GDM1 (cell line): ENCODE measurements around the gene RNU5D-1.
A peak's percentile ranks its signal among the peaks of the same experiment; 100 is the strongest.
"Not testable (repeated sequence)": the region's sequence is repeated elsewhere in the genome, so short reads cannot be mapped to it uniquely, and the experiment has no call there.

Experiments
- DNase-seq: peaks from one replicate; lab custom pipeline; 2025; lab: John Stamatoyannopoulos, UW

RNU5D-1 gene

GRCh38 chr1:44730741-44731512 is at the start of gene RNU5D-1:
Gene RNU5D-1 (minus strand): TSS chr1:44731170.
- peak; percentile 86 for DNase-seq

DNA sequence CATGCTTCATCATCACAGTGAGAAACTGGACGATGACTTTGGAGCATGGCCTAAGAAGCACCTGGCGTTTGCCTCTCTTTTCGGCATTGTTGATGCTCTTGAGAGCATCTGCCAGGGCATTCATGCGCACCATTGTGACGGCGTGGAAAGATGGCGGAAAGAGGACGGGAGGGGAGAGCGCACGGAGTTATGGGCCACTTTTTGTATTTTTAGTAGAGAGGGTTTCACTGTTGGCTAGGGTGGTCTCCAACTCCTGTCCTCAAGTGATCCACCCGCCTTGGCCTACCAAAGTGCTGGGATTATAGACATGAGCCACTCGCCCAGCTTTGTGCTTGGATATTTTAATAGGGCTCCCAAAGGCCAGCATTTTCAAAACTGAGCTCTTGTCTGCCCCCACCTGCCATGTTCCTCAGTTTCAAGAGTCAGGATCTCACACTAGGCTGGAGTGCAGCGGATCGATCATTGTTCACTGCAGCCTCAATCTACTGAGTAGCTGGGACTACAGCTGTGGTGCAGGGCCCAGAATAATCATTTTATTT is 49.7 kb upstream of the RNU5D-1 start:
- DNase-seq: no peak

- no peak for DNase-seq
These were observed 48.0 kb upstream of the RNU5D-1 start for GRCh38 chr1:44778705-44779576.

DNA sequence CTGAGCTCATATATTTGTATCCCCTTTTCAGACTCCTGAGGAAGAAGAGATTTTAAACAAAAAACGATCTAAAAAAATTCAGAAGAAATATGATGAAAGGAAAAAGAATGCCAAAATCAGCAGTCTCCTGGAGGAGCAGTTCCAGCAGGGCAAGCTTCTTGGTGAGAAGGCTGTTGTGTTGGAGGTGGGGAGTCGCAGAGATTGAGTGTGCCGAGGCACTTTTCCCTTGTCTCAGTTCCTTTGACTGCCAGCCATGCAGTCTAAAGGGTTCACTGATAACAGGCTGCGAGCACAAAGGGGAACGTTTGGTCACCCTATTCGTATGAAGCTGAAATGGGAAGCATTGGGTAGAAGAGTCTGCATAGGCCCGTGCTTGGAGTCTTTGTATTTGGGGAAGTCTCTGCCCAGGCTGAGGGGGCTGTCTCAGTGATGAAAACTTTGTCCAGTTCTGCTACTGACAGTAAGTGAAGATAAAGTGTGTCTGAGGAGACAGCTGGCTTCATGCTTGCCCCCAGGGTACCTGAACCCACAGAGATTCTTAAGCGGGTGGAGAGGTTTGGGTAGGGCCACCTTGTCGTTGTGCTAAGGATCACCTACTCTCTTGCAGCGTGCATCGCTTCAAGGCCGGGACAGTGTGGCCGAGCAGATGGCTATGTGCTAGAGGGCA is 47.1 kb upstream of the RNU5D-1 start:
- DNase-seq: no peak

DNA sequence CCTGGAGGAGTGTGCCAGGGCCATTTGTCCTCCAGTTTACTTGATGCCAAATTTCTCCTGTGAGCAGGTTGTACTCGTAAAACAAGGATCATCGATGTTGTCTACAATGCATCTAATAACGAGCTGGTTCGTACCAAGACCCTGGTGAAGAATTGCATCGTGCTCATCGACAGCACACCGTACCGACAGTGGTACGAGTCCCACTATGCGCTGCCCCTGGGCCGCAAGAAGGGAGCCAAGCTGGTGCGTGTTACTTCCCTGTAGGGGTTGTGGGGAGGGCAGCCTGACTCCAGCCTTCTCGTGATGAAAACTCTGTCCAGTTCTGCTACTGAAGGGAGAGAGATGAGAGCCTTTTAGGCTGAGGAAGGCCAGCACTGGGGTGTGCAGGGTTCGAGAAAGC is 46.6 kb upstream of the RNU5D-1 start:
- DNase-seq: no peak

GRCh38 chr1:44776730-44777068 is 45.7 kb upstream of the RNU5D-1 start:
- DNase-seq: no peak

DNA sequence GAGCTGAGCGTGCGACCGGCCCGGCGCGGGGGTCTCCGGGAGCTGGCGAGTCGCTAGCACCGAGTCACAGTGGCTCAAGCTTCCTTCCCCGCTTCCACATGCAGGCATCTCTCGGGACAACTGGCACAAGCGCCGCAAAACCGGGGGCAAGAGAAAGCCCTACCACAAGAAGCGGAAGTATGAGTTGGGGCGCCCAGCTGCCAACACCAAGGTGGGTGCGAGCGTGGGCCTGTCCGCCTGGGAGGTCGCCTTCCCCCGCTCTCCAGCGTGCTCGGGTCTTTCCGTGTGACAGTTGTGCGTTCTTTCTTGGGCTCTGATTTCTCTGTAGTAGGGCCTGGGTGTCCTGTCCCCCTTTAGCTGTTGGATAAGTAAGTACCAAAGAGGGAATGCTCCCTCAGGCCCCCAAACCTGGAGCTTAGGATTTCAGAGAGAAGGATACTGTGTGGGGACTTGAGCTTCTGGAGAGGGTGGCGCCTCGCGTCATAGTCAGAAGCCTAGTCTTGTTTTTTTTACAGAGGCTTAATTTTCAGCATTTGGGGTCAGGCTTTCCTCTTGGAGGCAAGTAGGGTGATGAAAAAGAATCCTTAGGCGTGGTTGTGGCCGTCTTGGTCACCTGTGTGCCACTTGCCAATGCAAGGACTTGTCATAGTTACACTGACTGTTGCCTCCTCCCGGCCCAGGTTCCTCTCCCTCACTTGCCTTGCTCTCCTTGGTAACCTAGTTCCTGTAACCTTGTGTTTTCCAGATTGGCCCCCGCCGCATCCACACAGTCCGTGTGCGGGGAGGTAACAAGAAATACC is 45.2 kb upstream of the RNU5D-1 start:
- no peak for DNase-seq

GRCh38 chr1:44775078-44775929 is 44.3 kb upstream of the RNU5D-1 start, which contains the start of gene RPS8:
Gene RPS8 (plus strand): TSS chr1:44775540. CDS start chr1:44775597, 57 bp downstream.
- DNase-seq: peak; percentile 90

- DNase-seq: not testable (repeated sequence)
These were observed 35.5 kb upstream of the RNU5D-1 start for GRCh38 chr1:44766421-44766820.

- no peak for DNase-seq
These were observed 29.9 kb upstream of the RNU5D-1 start for GRCh38 chr1:44760876-44761275.

DNA sequence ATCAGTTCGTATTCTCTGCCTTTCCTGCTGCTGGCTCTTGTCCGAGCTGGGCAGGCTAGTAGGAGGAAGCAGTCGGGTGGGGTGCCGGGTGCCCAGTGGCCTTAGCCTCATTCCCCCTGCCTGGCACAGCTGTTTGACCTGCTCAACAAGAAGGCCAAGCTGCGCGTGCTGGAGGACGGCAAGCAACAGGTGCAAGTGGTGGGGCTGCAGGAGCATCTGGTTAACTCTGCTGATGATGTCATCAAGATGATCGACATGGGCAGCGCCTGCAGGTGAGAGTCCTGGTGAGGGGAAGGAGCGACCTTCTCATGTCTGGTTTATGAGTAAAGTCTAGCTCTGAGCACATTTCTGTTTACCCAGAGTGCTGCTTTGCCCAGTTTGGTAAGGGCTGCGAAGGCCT is 28.1 kb upstream of the RNU5D-1 start:
- no peak for DNase-seq

GRCh38 chr1:44757420-44757819 is 26.4 kb upstream of the RNU5D-1 start:
- DNase-seq: no peak

GRCh38 chr1:44747878-44748277 is 16.9 kb upstream of the RNU5D-1 start:
- no peak for DNase-seq

DNA sequence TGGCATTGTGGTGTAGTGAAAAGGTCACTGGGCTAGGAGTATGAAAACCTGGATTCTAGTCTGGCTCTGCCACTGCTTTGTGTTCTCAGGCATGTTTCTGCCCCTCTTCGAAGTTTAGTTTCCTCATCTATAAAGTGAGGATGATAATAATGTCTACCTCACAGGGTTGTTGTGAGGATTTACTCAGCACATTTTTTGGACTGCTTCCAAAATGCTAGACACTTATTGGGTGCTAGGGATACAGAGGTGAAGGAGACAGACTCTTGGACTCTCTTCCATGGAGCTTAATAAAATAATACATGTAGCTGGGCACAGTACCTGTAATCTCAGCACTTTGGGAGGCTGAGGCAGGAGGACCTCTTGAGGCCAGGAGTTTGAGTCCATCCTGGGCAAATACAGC is 12.2 kb upstream of the RNU5D-1 start:
- DNase-seq: no peak

DNA sequence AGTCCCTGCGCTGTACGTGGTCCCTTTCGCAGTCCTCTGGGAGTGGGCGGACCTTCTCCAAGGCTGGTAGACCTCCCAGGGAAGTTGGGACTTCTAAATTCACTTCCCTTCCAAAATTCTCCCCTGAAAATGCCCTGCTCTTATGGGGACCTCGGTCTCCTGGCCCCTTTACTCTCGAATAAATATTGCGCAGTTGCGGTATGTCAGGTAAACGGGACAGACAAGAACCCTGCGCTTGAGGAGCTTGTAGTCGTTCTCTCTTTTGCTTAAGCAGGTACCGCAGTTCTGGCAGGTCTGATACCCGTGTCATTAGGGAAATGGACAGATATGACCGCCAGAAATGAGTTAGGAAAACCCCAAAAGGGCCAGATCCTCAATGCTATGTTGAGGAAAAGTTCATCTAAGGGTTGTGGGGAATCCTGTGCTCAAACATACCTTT is 9.2 kb upstream of the RNU5D-1 start:
- DNase-seq: no peak

GRCh38 chr1:44739307-44740178 is 8.6 kb upstream of the RNU5D-1 start, which contains the start of gene KIF2C:
Gene KIF2C (plus strand): TSS chr1:44739837. CDS start chr1:44739933, 96 bp downstream.
- peak; percentile 96 for DNase-seq

- DNase-seq: not testable (repeated sequence)
These were observed 8.0 kb upstream of the RNU5D-1 start for GRCh38 chr1:44738953-44739306.

- DNase-seq: no peak
These were observed 5.0 kb upstream of the RNU5D-1 start for GRCh38 chr1:44735992-44736391.

DNA sequence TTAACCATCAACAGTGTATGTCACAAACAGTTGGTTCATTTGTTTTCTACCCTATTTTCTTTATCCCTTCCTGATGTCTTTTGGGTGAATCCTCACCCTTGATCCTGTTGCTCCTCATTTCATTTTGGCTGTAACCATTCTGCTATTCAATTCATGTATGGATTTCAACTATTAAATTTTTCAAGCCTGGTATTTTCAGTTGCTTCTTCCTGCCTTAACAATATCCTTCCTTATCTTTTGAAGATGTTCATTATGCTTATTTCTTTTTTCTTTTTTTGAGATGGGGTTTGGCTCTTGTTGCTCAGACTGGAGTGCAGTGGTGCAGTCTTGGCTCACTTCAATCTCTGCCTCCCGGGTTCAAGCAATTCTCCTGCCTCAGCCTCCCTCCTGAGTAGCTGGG is 2.8 kb upstream of the RNU5D-1 start:
- no peak for DNase-seq
